ENCODE results near the gene KHDRBS2.

The KHDRBS2 gene

DNA sequence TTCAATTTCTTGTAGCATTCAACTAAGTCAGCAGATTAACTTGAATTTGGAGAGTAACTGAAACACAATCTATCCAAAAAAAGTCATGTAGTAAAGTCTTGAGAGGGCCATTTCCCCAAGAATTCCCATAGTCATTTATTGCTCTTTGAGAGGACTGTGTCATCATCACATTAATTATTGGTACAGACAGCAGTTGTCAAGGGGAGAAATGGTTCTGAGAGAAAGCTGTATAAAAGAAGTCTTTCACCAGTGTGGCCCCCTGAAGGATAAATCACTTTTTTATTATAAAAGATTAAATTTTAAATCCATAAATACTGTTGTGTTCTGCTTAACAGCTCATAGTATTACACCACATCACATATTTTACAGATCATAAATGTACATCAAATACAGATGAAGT, 111.5 kb downstream of the KHDRBS2 start:
- DNase-seq, result no peak

- DNase-seq, result no peak
Observed at GRCh38 chr6:62167736-62168135, 118.3 kb downstream of the KHDRBS2 start.

GRCh38 chr6:62162858-62163257, 123.2 kb downstream of the KHDRBS2 start:
- no peak for DNase-seq

- DNase-seq, result no peak
Observed at GRCh38 chr6:62152796-62153195, 133.2 kb downstream of the KHDRBS2 start.

DNA sequence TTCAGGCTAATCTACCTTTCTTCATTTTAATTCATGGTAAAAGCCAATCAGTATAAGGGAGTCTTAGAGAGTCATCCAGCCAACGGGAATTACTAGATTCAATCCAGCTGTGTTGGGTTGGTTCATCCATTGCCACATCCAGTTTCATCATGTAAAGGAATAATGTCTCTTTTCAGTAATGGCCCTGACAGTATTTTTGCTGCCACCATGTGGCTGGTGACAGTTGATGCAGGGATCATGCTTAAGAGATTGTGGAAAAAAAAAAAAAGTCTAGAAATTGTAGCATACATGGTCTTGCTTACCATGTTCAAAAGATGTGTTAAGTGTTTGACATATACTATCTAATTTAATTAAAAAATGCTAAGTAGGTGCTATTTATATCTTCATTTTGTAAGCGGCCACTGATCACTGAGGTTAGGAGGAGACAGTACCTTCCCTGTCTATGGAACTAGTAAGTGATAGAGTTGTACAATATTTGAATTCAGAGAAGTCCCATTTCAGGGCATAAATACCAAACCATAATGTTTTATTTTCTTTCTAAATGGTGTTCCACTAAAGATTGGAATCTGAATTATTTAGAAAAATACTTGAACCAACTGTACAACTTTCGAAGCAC, 135.9 kb downstream of the KHDRBS2 start:
- peak; percentile 27 for DNase-seq

DNA sequence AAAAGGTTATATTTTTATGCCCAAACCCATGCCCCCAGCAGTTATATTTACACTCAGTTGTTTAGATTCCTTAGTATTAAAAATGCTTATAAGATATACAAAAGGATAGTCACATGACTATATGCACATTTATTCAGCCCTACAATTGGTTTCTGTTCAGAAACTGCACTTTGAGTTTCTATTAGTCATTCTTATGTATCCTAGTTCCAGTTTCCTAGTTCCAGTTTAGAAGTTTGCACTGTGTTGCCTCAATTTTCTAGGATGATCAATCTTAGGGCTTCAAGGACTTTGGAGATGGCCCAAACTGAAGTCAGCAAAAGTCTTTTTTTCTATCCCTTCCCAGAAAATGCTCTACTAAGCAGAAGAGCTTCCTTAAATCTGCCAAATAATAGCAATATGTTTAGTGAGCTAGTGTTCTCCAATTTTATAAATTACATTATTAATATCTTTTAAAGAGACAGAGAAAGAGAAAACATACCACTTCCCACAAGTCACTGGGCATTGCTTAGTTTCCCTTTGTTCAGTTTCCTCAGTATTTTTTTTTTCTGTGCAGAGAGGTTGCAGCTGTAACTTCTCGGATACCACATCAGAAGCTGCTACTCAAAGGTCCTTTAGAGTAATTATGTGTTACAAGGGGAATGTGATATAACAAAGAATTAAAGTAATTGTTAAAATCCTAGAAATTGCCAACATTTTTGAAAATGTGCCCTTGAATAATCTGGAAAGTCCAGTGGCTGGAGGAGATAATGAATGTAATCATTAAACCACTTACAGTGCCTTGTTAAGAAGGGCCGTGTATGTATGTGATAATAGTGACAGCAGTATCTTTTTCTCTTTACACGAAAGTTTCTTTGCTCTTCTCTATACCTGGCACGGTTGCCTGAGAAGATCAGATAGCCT, 138.8 kb downstream of the KHDRBS2 start:
- DNase-seq, result no peak

DNA sequence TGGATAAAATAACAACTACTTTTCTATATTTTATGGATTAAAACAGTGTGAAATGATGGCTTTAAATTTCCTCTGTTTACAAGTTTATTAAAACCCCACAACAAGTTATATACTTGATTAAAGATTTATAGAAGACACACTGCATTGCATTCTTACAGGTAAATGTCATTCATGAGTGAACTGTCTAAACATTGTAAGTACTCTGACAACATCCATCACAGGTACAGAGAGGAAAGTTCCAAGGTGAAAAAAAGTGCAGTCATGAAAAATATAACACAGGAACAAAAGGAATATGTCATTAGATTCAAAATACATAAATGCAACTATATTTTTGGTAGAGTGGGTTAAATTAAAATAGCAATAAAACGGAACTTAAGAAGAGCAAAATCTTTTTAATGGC, 156.9 kb downstream of the KHDRBS2 start:
- no peak for DNase-seq

- DNase-seq, result no peak
Observed at GRCh38 chr6:62119401-62119800, 166.6 kb downstream of the KHDRBS2 start.

DNA sequence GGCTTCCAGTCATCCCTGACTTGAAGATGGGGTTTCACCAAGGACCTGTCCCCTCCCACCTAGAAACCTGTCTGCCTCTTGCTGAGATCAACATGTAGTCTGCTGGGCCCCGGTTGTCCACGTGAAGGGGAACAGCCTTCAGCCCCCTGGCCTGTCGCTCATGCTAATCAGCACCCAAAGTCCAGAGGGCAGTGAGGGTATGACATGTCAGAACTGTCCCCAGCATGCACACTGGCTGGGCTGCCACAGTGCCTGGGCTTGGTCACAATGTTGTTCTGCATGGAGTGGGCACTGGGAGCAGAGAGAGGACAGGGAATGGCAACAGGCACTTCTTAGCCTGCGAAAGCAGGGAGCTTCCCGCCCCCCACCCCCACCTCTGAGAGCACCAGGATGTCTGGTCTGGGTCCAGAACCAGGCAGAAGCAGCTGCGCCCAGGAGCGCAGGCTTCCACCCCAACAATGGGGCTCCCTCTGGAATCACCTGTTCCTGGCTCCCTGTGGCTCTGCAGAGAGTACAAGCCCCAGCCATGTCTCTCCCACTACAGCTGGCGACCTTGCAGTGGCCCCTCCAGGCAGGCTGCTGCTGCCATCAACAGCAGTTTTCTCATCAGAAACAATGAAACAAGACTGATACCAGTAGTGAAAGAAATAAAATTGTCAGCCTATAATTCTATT, 182.7 kb downstream of the KHDRBS2 start:
- no peak for DNase-seq

DNA sequence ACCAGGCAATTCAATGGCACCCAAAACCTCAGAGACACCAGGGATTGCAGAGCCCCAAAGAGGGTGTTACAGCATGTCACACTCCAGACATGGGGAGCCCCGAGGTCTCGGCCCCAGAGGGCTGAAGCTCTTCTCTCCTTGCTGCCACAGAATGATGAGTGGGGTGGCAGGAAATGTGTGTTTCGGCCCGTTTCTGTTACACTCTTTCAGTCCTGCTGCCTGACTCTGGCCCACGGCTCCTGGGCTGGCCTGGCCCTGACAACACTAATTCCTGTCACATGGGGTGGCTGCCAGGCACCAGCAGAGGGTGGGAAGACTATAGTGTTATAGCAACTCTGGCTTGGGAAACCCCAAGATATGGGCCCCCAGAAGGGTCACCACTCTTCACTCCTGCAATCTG, 183.6 kb downstream of the KHDRBS2 start:
- no peak for DNase-seq

GRCh38 chr6:62090442-62091229, 195.4 kb downstream of the KHDRBS2 start:
- no peak for DNase-seq

GRCh38 chr6:62089781-62090180, 196.2 kb downstream of the KHDRBS2 start:
- DNase-seq, result no peak

DNA sequence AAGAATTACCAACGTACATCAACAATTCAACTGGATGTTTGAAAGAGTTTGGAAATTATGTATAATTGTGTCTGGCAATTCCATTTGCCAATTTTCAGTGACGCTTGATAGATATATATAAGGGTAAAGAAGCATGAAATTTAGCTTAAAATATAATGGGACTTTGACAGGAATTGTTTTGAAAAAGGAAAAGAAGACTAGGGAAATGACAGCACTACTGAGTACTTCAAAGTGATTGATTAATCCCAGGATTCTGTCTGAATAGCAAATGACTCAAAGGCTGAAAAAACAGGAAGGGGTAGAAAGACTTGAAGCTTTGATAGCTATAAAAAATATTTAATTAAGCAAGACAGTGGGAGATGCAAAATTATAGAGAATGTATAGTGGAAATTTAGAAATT, 200.0 kb downstream of the KHDRBS2 start:
- no peak for DNase-seq

- DNase-seq, result no peak
Observed at GRCh38 chr6:62075869-62076268, 210.2 kb downstream of the KHDRBS2 start.

GRCh38 chr6:62059901-62060300, 226.1 kb downstream of the KHDRBS2 start:
- no peak for DNase-seq

DNA sequence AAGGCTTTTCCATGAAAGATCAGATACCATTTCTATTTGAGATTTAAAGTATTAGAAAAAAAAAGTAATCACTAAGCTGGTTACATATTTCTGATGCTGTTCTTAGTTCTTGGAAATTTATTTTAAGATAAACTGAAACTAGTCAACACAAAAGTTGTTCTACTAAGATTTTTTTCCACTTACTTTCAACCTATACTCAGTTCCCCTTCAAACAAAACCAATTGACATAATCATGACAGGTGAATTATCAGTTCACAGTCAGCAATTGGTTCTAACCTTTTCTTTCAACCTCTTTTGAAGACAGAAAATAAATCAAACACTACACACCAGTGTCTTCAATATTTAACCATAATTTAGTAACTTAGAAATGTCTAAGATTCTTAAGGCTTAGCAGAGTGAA, 228.7 kb downstream of the KHDRBS2 start:
- no peak for DNase-seq

GRCh38 chr6:62045502-62045901, 240.5 kb downstream of the KHDRBS2 start:
- DNase-seq, result no peak

DNA sequence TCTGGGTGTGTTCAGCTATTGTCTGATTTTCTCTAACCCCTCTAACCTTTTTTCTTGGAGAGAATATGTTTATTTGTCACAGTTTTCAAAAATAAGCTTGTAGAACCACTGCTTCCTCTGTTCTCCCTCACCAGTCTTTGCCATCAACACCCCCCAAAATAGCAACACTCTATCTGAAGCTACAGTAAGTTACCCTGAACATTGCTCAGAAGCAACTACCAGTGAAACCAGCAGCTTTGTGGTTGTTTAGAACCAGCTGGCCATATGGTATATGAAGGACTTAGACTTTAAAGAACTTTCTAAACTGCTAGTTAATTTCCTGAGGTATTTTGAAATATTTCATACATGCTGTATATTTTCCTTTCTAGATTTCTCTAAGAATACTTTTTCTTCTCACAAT, 242.9 kb downstream of the KHDRBS2 start:
- DNase-seq, result no peak

DNA sequence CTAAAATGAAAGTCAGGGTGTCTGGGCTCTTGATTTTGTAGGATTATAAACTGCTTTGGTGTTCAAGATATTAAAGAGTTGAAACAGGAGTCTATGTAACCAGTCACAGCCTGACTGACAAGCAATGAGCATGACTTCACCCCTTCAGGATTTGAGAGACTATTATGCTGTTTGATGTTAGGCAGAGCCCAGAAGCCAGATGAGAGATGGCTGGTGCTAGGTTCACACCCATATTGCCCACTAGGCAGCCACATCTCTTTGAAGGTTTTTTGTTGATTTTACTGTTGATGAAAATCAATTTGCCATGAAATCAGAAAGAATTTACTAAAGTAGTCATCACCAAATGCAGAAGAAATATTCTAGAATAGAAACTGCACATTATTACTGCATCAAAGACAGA, 243.6 kb downstream of the KHDRBS2 start:
- no peak for DNase-seq

DNA sequence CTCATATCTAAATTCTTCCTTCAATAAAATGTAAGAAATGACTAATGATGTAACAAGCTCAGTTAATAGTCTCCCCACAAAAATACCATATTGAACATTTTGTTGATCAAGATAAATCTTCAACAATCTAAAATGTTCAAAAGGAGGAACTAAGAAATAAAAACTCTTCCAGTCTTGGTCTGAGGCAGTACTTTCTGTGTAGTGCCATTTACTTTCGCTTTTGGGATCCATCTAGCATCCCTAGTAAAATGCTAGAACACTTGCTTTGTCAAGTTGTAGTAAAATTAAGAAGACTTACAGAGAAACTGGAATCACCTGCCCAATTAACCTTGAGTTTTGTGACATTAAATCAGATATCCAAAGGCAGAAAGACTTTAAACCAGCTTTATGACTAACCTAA, 246.4 kb downstream of the KHDRBS2 start:
- DNase-seq, result no peak

GRCh38 chr6:62037445-62037844, 248.6 kb downstream of the KHDRBS2 start:
- no peak for DNase-seq

DNA sequence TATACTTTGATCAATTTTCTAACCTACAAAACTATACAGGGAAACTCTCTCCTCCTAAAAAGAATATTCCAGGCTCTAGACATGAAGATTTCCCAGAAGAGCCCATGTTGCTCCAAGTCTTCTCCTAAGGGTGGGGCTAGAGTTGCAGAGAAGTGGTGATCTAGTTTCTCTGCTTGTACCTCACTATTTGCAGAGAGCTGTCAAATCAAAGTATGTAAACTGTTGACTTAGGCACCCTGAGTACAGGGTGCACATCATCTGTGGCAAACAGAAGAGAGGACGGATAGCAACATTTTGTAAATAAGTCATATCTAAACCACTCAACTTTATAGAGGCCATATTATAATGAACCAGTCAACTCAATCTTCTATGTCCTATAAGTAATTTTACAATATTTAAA, 250.1 kb downstream of the KHDRBS2 start:
- DNase-seq, result no peak

DNA sequence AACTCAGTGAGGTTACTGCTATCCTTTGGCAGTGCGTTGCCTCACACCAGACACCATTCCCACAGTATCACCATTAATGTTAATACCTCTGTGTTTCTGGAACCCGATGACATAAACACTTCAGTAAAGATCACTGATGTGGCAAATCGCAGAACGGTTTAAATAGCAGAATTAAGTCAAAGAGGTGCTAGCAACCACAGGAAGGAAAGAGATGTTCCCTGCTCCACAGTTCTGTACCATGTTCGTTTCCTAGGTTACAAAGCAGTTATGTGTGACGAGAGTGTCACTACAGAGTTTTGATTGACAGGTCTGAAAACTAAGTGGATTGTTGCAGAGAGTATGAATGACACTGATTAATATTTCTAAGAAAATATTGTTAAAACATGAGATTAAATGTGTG, 272.3 kb downstream of the KHDRBS2 start:
- no peak for DNase-seq
